Measurements from ENCODE around the gene SEZ6L.

- no peak for TF ChIP-seq CTCF (IDR thresholded peaks at IDR 0.05)
- no peak for TF ChIP-seq EP300 (IDR thresholded peaks at IDR 0.05)
- TF ChIP-seq POLR2A (IDR thresholded peaks at IDR 0.05): no peak
Observed at GRCh38 chr22:26143806-26144325, 25.4 kb upstream of the SEZ6L start.

Data from ovary (tissue), 3 donors.